GM19452 (cell line): ENCODE measurements around the gene AZGP1.
A peak's percentile ranks its signal among the peaks of the same experiment; 100 is the strongest.
"Not testable (repeated sequence)": the region's sequence is repeated elsewhere in the genome, so short reads cannot be mapped to it uniquely, and the experiment has no call there.

ENCODE experiments used
- ATAC-seq: cut with Tn5 transposase; IDR thresholded peaks from one replicate; pipeline ENCODE4 v1.9.1; 2021; ENCODE audit not compliant: unreplicated experiment

The AZGP1 gene

GRCh38 chr7:99975782-99976521 lies at the start of gene AZGP1:
Gene AZGP1 (minus strand): TSS chr7:99976031. CDS start chr7:99976020, 11 bp downstream.
- ATAC-seq, result no peak

- ATAC-seq, result no peak
Measured at GRCh38 chr7:100024020-100024619, 48.3 kb upstream of the AZGP1 start.

GRCh38 chr7:100023526-100023925 lies 47.7 kb upstream of the AZGP1 start:
- ATAC-seq, result no peak

GRCh38 chr7:100022621-100023020 lies 46.8 kb upstream of the AZGP1 start:
- no peak for ATAC-seq

- ATAC-seq, result no peak
Measured at GRCh38 chr7:100021297-100021696, 45.5 kb upstream of the AZGP1 start.

DNA sequence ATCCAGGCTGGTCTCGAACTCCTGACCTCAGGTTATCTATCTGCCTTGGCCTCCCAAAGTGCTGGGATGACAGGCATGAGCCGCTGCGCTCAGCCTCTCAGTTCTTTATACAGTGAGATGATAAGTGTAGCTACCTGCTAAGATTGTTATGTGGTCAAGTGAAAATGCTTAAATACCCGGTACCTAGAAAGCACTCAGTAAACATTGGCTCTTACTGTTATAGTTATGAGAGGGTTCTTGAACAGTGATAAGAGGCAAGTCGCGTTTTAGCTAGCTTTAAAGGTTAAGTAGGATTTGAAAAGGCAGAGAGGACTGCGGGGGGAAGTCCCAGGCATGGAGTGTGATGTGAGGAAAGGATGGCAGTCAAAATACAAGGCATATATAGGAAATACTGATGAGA lies 44.1 kb upstream of the AZGP1 start:
- ATAC-seq, result no peak

DNA sequence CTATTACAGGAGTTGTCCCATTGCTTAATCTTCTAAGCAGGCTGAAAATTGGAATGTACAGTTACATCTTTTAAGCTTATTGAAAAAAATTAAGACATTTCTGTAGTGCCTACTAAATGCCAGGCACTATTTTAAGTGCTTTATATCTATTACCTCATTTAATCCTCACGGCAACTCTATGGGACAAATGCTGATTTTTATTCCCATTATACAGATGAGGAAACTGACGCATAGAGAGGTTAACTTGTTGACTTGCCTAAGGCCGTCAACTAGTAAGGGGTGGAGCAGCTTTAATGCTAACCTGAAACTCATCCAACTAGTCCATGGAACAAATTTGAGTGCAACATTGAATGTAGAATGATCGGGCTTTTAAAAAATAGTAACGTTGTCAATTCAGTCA lies 42.0 kb upstream of the AZGP1 start:
- no peak for ATAC-seq

- no peak for ATAC-seq
Measured at GRCh38 chr7:100017300-100017699, 41.5 kb upstream of the AZGP1 start.

DNA sequence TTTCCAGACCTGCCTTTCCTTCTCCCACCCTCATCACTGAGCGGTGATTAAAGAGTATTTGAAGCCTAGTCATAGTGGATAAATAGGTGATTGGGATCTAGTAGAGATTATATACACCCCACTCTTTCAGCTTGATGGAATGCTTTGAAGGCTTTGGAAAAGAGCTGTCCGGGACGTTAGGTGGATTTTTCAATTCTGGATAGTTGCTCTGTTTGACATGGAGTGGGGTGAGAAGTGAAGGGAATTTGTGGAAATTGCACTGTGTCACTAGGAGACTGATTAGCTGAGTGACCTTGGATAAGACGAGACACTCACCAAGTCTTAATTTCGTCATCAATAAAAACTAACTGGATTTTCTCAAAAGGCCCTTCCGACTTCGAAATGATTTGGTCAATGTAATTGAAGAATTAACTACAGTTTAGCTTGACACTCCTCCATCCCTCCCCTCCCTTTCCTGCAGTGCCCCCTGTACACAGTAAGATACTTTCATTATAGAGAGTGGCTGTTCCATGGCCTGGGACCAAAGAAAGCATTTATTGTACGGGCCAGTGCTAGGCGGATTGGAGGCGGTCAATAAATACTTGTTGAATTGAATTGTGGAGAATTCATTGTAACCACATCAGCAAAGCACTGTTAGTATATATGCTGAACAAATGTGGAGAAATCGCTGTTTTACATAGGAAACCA lies 40.5 kb upstream of the AZGP1 start:
- ATAC-seq, result no peak

DNA sequence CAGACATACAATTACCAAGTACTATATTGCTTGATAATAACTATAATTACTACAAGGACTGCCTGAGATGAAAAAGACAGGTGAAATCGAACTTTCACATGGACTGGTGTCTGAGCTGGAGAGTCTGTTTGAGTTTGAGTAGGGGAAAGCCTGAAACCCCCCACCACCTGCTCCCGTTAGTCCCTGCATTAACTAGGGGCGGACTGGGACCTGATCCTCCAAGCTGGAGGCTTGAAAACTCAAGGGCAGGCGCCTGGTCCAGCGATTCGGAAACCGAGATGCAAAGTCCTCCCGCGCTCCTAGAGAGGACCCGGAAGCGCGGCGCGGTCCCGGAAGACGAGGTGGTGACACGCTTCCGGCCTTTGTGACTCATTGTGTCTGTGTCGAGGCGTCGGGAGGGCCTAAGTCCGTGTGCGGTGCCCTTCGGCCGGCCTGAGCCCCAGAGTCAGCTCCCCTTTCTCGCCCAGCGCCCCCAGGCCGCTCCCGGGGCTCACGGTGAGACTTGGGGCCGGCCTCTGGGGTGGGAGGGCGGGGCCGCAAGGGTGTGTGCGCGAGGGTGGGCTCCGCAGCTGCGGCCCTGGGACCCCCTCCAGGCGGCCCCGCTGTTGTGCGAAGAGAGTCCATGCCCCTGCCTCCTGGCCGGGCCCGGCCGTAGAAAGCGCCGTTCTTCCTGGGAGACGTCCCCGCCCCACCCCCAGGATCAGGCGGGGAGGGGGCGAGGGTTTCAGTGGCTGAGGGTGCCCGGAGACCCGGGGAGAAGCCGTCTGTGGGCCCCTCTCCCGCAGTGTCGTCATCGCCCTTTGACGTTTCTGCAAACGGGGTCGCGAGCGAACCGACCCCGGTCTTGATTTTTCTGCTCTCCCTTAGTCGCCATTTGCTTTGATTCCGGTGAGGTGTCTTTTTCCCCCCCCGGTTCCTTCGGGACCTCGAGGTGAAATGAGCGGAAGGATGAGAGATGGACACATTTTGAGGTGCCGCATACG lies 39.7 kb upstream of the AZGP1 start, which contains the start of gene ZKSCAN1:
TSS of gene ZKSCAN1 (plus strand) at position 365 of the 983 bp plus-strand sequence. CDS start 7,911 bp downstream, outside the sequence.
- peak; percentile 94 for ATAC-seq

DNA sequence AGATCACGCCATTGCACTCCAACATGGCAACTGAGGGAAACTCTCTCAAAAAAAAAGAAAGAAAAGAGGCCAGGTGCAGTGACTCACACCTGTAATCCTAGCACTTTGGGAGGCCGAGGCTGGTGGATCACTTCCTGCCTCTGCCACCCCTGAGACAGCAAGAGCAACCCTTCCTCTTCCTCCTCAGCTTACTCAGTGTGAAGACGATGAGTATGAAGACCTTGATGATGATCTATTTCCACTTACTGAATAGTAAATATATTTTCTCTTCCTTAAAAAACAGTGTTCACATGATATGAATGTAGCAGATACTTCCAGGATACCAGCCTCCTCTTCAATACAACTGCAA lies 37.5 kb upstream of the AZGP1 start:
- ATAC-seq, result no peak

DNA sequence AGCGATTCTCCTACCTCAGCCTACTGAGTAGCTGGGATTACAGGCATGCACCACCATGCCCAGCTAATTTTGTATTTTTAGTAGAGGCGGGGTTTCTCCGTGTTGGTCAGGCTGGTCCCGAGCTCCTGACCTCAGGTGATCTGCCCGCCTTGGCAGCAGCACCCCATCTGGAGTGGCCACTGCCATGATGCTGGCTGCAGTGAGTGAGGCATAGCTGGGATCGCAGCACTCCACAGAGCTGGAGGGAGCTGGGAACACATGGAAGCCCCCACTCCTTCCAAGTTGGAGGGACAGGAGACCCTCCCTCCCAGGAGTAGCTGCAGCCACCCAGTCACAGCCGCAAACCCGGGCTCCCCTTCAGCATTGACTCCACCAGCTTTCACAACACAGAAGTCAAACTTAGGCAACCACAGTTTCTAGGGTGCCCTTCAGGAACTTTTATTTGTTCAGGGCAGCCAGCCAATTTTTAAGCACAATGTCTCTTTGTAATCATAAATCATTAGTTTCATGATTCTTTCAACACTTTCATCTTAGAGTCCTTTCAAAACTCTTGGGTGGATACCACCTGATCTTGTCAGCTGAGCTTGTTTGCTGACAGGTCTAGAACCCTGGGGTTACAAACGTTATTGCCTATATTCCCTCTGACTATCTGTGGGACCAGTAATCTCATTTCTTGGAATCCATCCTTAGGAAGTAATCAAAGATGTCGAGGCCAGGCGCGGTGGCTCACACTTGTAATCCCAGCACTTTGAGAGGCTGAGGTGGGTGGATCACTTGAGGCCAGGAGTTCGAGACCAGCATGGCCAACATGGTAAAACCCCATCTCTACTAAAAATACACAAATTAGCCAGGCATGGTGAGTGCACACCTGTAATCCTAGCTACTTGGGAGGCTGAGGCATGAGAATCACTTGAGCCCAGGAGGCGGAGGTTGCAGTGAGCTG lies 36.8 kb upstream of the AZGP1 start:
- not testable (repeated sequence) for ATAC-seq

DNA sequence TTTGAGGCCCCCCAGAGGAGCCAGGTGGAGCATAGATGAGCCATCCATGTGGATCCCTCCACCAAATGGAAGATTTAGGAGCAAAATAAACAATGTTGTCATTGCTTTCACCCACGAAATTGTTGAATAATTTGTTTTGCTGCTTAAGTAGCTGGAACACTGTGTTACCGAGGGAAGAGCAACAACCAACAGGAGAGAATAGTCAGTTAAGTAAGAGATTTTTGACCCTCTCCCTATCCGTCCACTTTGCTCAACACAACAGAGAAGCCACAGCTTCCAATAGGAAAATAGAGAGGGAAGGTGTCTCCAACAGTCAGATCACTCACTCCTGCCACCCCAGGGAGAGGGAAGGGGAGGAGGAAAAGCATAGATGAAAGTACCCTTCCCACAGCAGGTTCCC lies 35.7 kb upstream of the AZGP1 start:
- ATAC-seq, result no peak

DNA sequence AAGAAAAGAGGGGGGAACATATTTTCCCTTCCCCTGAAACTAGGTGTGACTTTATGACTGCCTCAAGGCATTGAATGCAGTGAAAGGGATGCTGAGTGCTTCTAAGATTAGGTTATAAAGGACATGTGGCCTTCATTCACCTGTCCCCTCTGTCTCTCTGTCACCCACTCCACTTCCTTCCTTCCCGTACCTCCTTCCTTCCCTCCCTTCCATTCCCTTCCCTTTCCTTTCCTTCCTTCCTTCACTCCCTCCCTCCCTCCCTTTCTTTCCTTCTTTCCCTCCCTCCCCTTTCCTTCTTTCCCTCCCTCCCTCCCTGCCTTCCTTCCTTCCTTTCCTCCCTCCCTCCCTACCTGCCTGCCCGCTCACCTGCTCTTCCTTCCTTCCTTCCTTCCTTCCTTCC lies 35.1 kb upstream of the AZGP1 start:
- no peak for ATAC-seq

DNA sequence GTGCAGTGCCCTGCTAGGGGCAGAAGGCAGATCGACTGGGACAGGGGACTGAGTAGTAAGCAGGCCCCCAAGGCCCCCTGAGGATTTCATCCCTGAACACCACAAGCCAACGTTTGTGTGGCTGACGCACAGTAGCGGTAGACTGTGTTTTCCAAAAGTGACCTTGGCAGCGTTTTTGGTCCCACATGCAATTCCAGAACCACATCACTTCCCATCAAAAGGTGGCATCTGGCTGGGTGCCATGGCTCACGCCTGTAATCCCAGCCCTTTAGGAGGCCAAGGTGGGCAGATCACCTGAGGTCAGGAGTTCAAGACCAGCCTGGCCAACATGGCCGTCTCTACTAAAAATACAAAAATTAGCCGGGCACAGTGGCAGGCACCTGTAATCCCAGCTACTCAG lies 34.1 kb upstream of the AZGP1 start:
- not testable (repeated sequence) for ATAC-seq

- no peak for ATAC-seq
Measured at GRCh38 chr7:100008525-100008924, 32.7 kb upstream of the AZGP1 start.

- no peak for ATAC-seq
Measured at GRCh38 chr7:100007887-100008286, 32.1 kb upstream of the AZGP1 start.

DNA sequence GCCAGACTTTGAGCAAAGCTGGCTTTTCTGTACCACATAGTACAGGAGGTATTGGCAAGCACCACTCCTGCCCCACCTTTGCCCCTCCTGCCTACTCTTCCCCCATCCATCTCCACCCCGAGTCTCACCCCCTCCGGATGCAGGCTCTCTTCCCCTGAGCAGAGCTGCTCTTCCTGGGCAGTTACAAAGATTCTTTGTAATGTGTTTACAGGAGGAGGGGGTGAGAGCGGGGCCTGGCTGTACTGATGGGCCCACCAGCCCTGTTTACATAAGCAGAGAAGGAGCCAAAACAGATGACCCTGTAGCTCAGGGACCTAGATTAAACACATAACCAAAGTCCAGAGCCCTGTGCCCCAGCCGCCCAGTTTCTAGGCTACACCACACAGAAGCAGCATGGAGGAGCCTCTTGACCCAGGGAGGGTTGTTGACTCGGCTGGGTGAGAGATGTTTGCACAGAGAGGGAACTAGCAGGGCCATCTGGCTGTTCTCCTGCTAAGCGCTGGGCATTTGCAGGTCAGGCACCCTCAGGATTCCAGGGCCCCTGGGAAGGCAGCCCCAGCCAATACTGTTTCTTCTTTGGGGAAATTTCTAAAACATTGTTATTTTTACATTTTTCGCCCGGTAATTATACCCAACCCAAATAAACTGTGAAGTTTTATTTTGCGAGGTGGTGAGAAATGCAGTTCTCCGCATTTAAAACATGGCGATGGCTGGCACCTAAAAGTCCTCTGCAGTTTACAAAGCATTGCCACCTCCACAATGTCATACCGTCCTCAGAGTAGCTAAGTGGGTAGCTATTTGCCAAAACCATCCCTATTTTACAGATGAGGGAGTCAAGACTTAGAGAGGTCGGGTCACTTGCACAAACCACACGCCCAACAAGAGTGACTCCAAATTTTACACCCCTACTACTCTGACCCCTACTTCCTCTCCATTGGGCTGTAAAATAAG lies 28.2 kb upstream of the AZGP1 start:
- ATAC-seq, result no peak

DNA sequence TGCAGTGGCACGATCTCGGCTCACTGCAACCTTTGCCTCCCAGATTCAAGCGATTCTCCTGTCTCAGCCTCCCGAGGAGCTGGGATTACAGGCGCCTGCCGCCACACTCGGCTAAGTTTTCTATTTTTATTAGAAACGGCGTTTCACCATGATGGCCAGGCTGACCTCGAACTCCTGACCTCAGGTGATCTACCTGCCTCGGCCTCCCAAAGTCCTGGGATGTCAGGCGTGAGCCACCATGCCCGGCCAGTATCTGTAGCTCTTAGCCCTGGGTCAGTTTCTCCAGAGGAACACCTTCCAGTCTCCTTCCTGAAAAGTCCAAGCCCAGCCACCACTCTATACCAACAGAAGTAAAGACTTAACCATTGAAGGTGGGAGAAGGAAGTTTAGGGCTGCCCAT lies 24.4 kb upstream of the AZGP1 start:
- no peak for ATAC-seq
